Measurements from ENCODE around the gene DRG2.

DRG2 gene

DNA sequence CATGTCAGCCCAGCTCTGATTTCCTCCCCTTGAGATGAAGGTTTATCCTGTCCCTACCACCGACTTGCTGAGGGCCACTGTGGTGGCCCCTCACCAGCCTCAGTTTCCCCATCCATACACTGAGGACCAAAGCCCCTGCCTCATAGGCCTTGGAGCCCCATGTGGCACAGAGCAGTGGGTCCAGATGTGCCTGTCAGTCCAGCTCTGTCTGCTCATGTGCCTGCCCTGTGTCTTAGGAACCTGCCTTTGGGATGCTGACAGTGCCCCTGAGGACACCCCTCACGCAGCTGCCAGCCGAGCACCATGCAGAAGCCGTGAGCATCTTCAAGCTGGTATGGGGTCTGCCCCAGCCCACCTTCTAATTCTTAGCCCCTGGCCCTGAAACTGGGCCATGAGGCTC is 56.5 kb downstream of the DRG2 start:
- Histone ChIP-seq H3K79me2 (ENCODE audit: insufficient read depth, low read length) (no peaks in the 10 kb centered on the region), H3K4me2 (ENCODE audit: low read length) (no peak overlapping the region)
- TF ChIP-seq, protein P1, sequence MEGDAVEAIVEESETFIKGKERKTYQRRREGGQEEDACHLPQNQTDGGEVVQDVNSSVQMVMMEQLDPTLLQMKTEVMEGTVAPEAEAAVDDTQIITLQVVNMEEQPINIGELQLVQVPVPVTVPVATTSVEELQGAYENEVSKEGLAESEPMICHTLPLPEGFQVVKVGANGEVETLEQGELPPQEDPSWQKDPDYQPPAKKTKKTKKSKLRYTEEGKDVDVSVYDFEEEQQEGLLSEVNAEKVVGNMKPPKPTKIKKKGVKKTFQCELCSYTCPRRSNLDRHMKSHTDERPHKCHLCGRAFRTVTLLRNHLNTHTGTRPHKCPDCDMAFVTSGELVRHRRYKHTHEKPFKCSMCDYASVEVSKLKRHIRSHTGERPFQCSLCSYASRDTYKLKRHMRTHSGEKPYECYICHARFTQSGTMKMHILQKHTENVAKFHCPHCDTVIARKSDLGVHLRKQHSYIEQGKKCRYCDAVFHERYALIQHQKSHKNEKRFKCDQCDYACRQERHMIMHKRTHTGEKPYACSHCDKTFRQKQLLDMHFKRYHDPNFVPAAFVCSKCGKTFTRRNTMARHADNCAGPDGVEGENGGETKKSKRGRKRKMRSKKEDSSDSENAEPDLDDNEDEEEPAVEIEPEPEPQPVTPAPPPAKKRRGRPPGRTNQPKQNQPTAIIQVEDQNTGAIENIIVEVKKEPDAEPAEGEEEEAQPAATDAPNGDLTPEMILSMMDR (IDR thresholded peaks at IDR 0.05; ENCODE audit: low read length) = no peak
- TF ChIP-seq EZH2 (IDR thresholded peaks at IDR 0.05; ENCODE audit: borderline replicate concordance, low read length) = no peak

DNA sequence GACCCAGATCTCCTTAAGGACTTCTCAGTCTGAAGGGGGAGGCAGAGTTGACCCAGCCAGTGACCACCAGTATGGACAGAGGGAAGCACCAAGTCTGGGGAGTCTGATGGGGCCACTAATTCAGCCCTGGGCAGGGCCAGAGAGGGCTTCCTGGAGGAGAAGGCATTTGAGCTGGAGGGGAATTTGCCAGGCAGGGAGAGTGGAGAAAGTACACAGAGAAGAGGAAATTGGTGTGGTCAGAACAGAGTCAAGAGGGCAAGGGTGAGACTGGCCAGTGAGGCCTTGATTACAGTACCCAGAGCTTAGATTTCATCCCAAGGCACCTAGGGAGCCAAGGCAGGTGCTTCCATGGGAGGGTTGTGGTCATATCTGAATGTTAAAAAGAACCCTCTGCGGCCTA is 57.1 kb downstream of the DRG2 start:
- Histone ChIP-seq H3K27ac (ENCODE audit: low read depth, low read length, poor library complexity, severe bottlenecking) (no peak overlapping the region), H3K36me3 (ENCODE audit: insufficient read depth, low read length) (no peaks in the 10 kb centered on the region), H3K79me2 (ENCODE audit: insufficient read depth, low read length) (no peaks in the 10 kb centered on the region), H4K20me1 (ENCODE audit: insufficient read depth, low read length) (no peaks in the 10 kb centered on the region), H2AFZ (ENCODE audit: low read length) (no peak overlapping the region), H3K27me3 (ENCODE audit: insufficient read depth, low read length) (no peaks in the 10 kb centered on the region; the same call in 1 of the 2 replicates), H3K9me3 (ENCODE audit: low read length) (no peaks in the 10 kb centered on the region), H3K4me1 (ENCODE audit: insufficient read depth, low read length, severe bottlenecking) (no peaks in the 10 kb centered on the region), H3K9me2 (ENCODE audit: low read depth, low read length) (no peaks in the 10 kb centered on the region), H3F3A (ENCODE audit: insufficient read depth, low read length) (no peaks in the 10 kb centered on the region), H3K9ac (ENCODE audit: low read length) (no peak overlapping the region), H3K4me3 (ENCODE audit: low read depth, low read length, poor library complexity, severe bottlenecking) (no peak overlapping the region), H3K4me2 (ENCODE audit: low read length) (no peak overlapping the region)
- TF ChIP-seq, protein P1 (IDR thresholded peaks at IDR 0.05; ENCODE audit: low read length) = no peak
- TF ChIP-seq EZH2 (IDR thresholded peaks at IDR 0.05; ENCODE audit: borderline replicate concordance, low read length) = no peak

More for the DNA sequence above, 56.5 kb downstream of the DRG2 start:
- H3K9me2 ChIP-seq (ENCODE audit: low read depth, low read length) = no peaks in the 10 kb centered on the region
- H3K36me3 ChIP-seq (ENCODE audit: insufficient read depth, low read length) = no peaks in the 10 kb centered on the region
- H3K9ac ChIP-seq (ENCODE audit: low read length) = no peak overlapping the region
- H3K4me1 ChIP-seq (ENCODE audit: insufficient read depth, low read length, severe bottlenecking) = no peaks in the 10 kb centered on the region
- H3K27ac ChIP-seq (ENCODE audit: low read depth, low read length, poor library complexity, severe bottlenecking) = no peak overlapping the region
- H3K9me3 ChIP-seq (ENCODE audit: low read length) = no peaks in the 10 kb centered on the region
- no peak overlapping the region for H2AFZ ChIP-seq (ENCODE audit: low read length)
- H3K27me3 ChIP-seq (ENCODE audit: insufficient read depth, low read length) = no peaks in the 10 kb centered on the region; the same call in 1 of the 2 replicates
- no peak overlapping the region for H3K4me3 ChIP-seq (ENCODE audit: low read depth, low read length, poor library complexity, severe bottlenecking)
- H3F3A ChIP-seq (ENCODE audit: insufficient read depth, low read length) = no peaks in the 10 kb centered on the region
- H4K20me1 ChIP-seq (ENCODE audit: insufficient read depth, low read length) = no peaks in the 10 kb centered on the region

DNA sequence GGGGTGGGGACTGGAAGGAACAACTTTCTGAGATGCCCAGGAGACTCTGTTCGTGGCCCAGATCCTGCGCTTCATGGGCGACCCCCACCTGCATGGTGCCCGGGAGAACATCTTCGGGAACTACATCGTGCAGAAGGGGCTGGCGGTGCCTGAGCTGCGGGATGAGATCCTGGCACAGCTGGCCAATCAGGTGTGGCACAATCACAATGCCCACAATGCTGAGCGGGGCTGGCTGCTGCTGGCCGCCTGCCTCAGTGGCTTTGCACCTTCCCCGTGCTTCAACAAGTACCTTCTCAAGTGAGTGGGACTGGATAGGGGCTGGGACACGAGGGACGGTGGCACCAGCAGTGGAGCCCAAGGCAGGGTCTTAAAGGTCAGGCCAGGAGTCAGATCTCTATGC is 58.1 kb downstream of the DRG2 start:
- no peaks in the 10 kb centered on the region for H3K4me1 ChIP-seq (ENCODE audit: insufficient read depth, low read length, severe bottlenecking)
- no peak overlapping the region for H3K9ac ChIP-seq (ENCODE audit: low read length)
- no peak overlapping the region for H3K4me2 ChIP-seq (ENCODE audit: low read length)
- TF ChIP-seq, protein P1 (IDR thresholded peaks at IDR 0.05; ENCODE audit: low read length) = no peak
- no peaks in the 10 kb centered on the region for H4K20me1 ChIP-seq (ENCODE audit: insufficient read depth, low read length)
- H3F3A ChIP-seq (ENCODE audit: insufficient read depth, low read length) = no peaks in the 10 kb centered on the region
- H3K9me2 ChIP-seq (ENCODE audit: low read depth, low read length) = no peaks in the 10 kb centered on the region
- no peak overlapping the region for H3K27ac ChIP-seq (ENCODE audit: low read depth, low read length, poor library complexity, severe bottlenecking)
- H3K9me3 ChIP-seq (ENCODE audit: low read length) = no peaks in the 10 kb centered on the region
- no peaks in the 10 kb centered on the region for H3K79me2 ChIP-seq (ENCODE audit: insufficient read depth, low read length)
- H2AFZ ChIP-seq (ENCODE audit: low read length) = no peak overlapping the region
- H3K4me3 ChIP-seq (ENCODE audit: low read depth, low read length, poor library complexity, severe bottlenecking) = no peak overlapping the region
- H3K27me3 ChIP-seq (ENCODE audit: insufficient read depth, low read length) = peaks cover 4% of the 10 kb centered on the region; the same call in 1 of the 2 replicates
- no peaks in the 10 kb centered on the region for H3K36me3 ChIP-seq (ENCODE audit: insufficient read depth, low read length)
